Testis (tissue), 2 donors: ENCODE measurements around the gene BTN1A1.

Source experiments
- CTCF ChIP-seq, 3 experiments: fragments of 450-650 bp in 2 of 3; fragments of 200-600 bp in 1 of 3; sonication (generic) in 1 of 3; IDR thresholded peaks; one replicate each; pipeline ENCODE4 v1.5.1; 2016 to 2019; ENCODE audit warnings: antibody characterized with exemption in 3 of 3, mild to moderate bottlenecking in 2 of 3, moderate library complexity in 1 of 3
- POLR2A ChIP-seq: fragments of 450-650 bp; IDR thresholded peaks from one replicate; pipeline ENCODE4 v1.6.1; 2017; ENCODE audit warnings: antibody characterized with exemption, mild to moderate bottlenecking, moderate library complexity

- no peak for TF ChIP-seq CTCF (IDR thresholded peaks at IDR 0.05)
- no peak for TF ChIP-seq POLR2A
These were observed 17.8 kb upstream of the BTN1A1 start for GRCh38 chr6:26482338-26482737.
